ENCODE data around the gene PKD1L1.
"Not testable (repeated sequence)": the region's sequence is repeated elsewhere in the genome, so short reads cannot be mapped to it uniquely, and the experiment has no call there.

Gene PKD1L1

DNA sequence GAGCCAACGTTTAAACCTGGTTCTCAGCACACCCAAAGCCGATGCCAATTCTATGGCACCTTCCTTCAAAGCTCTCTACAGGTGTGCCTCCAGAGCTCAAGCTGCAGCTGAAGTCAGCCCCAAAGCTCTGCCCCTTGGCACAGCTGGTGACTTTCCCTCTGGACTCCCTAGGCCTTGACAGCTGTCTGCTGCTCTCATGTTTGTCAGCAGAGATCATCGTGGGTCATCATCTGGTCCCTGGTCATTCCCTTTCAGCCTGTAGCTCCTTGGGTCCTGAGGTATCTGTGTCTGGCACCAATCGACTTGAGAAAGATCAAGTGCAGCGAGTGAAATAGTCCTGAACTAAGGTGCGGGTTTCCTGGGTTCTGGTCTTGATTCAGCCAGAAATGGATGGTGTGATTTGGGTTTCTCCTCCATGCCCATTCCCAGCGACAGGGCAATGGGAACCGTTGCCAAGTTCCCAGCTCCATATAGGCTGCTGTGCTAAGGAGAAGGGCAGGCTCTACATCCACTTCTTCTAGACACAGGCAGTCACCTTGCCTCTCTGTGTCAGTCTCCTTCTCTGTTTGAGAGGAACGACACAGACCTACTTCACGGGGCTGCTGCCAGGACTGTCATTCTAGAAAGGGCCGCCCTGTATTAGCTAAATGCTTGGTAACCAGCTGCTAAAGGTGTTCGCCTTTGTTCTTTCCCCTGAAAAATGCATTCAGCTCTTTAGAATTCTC, 3.6 kb downstream of the PKD1L1 start:
- Histone ChIP-seq H3K9me3 (ENCODE audit: low read depth, low read length) (no peaks in the 10 kb centered on the region), H3K27ac (no peak overlapping the region), H3K36me3 (ENCODE audit: insufficient read depth, low read length) (no peaks in the 10 kb centered on the region), H3K4me3 (no peak overlapping the region), H3K9ac (ENCODE audit: insufficient read length) (no peak overlapping the region)
- DNase-seq (ENCODE audit: low read depth, low spot score): no peak
- no peak for TF ChIP-seq POLR2AphosphoS5 (IDR thresholded peaks at IDR 0.05; ENCODE audit: borderline replicate concordance, low read depth, low read length)
- no peak for TF ChIP-seq EZH2 (IDR thresholded peaks at IDR 0.05)
- no peak for TF ChIP-seq FOXP2 (optimal IDR thresholded peaks at IDR 0.05; ENCODE audit: control extremely low read depth, extremely low read length, insufficient read depth)

DNA sequence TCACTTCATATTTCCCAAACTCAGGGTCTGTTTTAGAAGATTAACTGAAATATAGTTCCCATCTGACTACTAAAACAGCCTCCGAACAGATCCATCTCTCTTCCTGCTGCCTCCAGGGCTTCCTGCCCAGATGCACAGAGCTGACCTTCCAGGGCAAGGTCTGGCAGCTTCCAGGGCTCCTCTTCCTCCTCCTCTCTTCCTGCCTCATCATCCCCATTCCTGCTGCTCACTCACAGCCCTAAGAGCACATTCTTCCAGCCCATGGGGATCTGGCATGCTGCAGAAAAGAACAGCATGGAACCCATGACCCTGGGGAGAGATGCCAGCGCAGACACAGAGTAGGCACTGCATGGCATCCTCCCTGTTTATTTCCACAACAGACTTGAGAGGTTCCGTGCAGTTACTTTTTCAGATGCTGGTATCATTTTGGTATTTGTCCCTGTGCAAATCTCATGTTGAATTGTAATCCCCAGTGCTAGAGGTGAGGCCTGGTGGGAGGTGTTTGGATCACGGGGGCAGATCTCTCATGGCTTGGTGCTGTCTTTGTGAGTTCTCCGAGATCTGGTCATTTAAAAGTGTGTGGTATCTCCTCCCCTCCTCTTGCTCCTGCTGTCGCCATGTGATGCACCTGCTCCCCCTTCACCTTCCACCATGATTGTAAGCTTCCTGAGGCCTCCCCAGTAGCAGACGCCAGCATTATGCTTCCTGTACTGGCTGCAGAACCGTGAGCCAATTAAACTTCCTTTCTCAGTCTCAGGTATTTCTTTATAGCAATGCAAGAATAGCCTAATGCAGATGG, 4.4 kb downstream of the PKD1L1 start:
- Histone ChIP-seq H3K9me3 (ENCODE audit: low read depth, low read length) (no peaks in the 10 kb centered on the region), H3K4me3 (no peak overlapping the region), H3K27ac (no peak overlapping the region), H3K36me3 (ENCODE audit: insufficient read depth, low read length) (no peaks in the 10 kb centered on the region), H3K9ac (ENCODE audit: insufficient read length) (no peak overlapping the region)
- TF ChIP-seq FOXP2 (optimal IDR thresholded peaks at IDR 0.05; ENCODE audit: control extremely low read depth, extremely low read length, insufficient read depth): no peak
- no peak for TF ChIP-seq POLR2AphosphoS5 (IDR thresholded peaks at IDR 0.05; ENCODE audit: borderline replicate concordance, low read depth, low read length)
- TF ChIP-seq EZH2 (IDR thresholded peaks at IDR 0.05): no peak
- DNase-seq (ENCODE audit: low read depth, low spot score): no peak

DNA sequence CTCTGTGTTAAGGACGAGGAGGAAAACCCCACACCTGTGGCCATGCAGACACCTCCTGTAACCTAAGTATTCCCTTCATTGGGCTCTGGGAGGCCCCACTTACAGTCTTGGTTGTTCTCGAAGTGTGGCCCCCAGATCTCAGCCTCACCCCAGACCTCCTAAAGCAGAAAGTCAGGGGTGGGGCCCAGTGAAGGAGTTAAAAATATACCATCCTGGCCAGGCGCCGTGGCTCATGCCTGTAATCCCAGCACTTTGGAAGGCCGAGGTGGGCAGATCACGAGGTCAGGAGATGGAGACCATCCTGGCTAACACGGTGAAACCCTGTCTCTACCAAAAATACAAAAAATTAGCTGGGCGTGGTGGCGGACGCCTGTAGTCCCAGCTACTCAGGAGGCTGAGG, 5.6 kb downstream of the PKD1L1 start:
- not testable (repeated sequence) for H3K27ac ChIP-seq; H3K9me3 ChIP-seq (ENCODE audit: low read depth, low read length); H3K36me3 ChIP-seq (ENCODE audit: insufficient read depth, low read length); H3K9ac ChIP-seq (ENCODE audit: insufficient read length); DNase-seq (ENCODE audit: low read depth, low spot score); H3K4me3 ChIP-seq

DNA sequence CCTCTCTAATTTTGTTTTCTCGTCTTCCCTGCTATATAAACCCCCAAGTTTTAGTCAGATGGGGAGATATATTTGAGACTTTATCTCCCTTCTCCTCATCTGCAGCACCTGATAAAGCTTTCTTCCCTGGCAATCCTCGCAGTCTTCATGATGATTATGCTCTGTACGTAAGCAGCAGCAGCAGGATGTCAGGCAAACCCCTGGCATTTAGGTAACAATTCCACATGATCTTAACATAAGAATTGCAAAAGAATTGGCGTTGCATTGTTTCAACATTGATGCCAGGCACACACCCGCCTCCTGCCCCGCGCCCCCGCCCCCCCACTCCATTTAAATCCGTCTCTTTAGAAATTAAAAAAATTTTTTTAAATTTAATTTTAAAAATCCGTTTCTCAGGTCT, 6.1 kb downstream of the PKD1L1 start:
- Histone ChIP-seq H3K4me3 (no peak overlapping the region), H3K36me3 (ENCODE audit: insufficient read depth, low read length) (no peaks in the 10 kb centered on the region), H3K9me3 (ENCODE audit: low read depth, low read length) (no peaks in the 10 kb centered on the region), H3K27ac (no peak overlapping the region), H3K9ac (ENCODE audit: insufficient read length) (no peak overlapping the region)
- TF ChIP-seq POLR2AphosphoS5 (IDR thresholded peaks at IDR 0.05; ENCODE audit: borderline replicate concordance, low read depth, low read length) (no peak), FOXP2 (optimal IDR thresholded peaks at IDR 0.05; ENCODE audit: control extremely low read depth, extremely low read length, insufficient read depth) (no peak), EZH2 (IDR thresholded peaks at IDR 0.05) (no peak)
- DNase-seq (ENCODE audit: low read depth, low spot score): no peak

DNA sequence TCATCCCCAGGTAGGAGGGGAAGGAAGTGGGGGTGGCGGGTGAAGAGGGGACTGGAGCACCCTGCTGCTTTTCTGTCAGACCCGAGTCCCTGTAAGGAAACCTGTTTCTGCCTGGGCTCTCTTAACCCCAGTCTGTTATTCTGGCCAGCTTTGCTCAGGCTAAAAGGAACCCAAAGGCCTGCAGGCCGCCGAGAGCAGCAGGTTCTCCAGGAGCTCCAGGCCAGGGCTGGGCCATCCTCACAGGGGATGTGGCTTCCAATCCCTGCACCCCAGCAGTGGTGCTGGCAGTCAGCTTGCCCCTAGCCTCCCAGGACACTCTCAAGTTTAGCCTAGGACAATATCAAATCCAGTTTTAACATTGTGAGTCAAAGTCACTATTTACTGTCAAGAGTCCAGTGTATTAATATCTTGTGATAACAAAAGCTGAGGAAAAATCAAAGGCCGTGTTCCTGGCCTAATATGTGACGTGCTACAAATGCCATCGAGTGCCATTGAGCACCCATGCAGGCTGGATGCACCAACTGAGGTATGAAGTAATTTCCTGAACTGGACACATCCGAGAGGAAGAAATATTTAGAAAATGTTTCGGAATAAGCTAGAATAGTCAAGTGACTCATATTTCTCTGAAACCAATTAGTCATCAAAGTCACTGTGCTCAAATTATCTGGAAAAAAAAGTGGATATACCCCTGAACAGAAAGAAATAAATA, 7.0 kb downstream of the PKD1L1 start:
- no peaks in the 10 kb centered on the region for H3K36me3 ChIP-seq (ENCODE audit: insufficient read depth, low read length)
- no peak overlapping the region for H3K4me3 ChIP-seq
- DNase-seq (ENCODE audit: low read depth, low spot score): no peak
- TF ChIP-seq FOXP2 (optimal IDR thresholded peaks at IDR 0.05; ENCODE audit: control extremely low read depth, extremely low read length, insufficient read depth) (no peak), EZH2 (IDR thresholded peaks at IDR 0.05) (no peak), POLR2AphosphoS5 (IDR thresholded peaks at IDR 0.05; ENCODE audit: borderline replicate concordance, low read depth, low read length) (no peak)
- H3K27ac ChIP-seq: no peak overlapping the region
- no peaks in the 10 kb centered on the region for H3K9me3 ChIP-seq (ENCODE audit: low read depth, low read length)
- no peak overlapping the region for H3K9ac ChIP-seq (ENCODE audit: insufficient read length)

DNA sequence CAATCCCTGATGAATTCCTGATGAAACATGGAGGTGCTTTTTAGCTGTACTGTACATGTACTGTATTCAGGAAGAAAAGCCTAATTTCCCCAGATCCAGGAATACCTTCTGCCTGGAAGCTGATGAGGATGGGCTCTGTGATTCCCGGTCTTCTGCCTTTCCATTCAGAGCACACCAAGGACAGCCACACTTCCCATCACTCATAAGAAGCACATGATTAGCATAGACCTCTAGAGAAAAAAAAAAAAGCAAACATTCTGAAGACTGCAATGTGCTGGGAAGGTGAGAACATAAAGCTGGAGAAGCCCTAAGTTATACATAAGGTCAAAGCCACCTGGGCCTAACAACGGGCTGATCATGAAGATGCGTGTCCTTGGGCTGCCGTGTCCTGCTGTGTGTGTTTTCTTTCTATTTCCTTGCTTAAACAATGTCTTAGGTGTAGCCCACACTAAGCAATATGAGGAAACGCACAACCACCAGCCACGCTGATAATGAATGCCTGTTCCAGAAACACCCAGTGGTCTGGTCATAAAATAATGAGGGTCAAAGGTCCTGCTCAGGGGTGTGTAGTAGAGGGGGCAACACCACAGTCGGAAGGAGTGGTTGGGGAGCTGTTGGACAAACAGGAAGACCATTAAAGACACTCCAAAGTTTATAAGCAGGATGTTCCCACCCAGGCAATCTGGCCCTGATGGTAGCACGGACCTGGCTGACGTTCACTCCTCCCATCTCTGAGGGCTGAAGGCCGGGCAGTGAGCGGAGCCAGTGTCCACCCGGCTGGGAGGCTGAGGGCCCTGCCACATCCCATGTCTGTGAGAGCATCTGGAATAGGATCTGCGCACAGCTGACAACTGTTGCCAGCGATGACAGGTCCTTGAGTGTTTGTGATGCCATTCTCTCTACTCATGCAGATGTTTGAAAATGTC, 7.9 kb downstream of the PKD1L1 start:
- no peak for TF ChIP-seq FOXP2 (optimal IDR thresholded peaks at IDR 0.05; ENCODE audit: control extremely low read depth, extremely low read length, insufficient read depth)
- no peak for TF ChIP-seq POLR2AphosphoS5 (IDR thresholded peaks at IDR 0.05; ENCODE audit: borderline replicate concordance, low read depth, low read length)
- no peak for TF ChIP-seq EZH2 (IDR thresholded peaks at IDR 0.05)
- Histone ChIP-seq H3K9ac (ENCODE audit: insufficient read length) (no peak overlapping the region), H3K9me3 (ENCODE audit: low read depth, low read length) (no peaks in the 10 kb centered on the region), H3K4me3 (no peak overlapping the region), H3K27ac (no peak overlapping the region), H3K36me3 (ENCODE audit: insufficient read depth, low read length) (no peaks in the 10 kb centered on the region)
- DNase-seq (ENCODE audit: low read depth, low spot score): no peak

DNA sequence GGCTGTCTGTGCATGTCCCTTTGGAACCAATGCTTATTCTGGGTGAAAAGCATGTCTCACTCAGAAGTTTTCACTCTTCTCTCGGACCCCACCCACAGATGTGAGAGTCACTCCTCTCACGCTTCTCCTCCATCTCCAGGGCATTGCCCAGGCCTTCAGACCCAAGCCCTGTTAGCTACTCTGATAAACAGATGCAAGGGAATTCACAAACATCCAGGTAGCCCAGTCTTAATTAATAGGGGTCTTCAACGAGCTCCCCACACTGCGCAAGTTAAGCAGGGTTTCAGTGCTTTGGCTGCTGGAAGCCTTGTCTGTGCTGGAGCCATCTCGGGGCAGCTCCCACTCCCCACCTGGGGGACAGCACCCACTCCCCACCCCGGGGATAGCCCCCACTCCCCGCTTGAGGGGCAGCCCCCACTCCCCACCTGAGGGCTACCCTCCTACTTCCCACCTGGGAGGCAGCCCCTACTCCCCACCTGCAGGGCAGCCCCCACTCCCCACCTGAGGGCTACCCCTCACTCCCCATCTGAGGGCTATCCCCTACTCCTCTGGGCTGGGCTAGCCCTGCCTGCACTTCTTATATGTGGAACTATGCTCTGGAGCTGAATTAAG, 8.7 kb downstream of the PKD1L1 start:
- Histone ChIP-seq H3K4me3 (no peak overlapping the region), H3K9me3 (ENCODE audit: low read depth, low read length) (no peaks in the 10 kb centered on the region)
- DNase-seq (ENCODE audit: low read depth, low spot score): no peak

More for the DNA sequence above, 8.7 kb downstream of the PKD1L1 start:
- no peak overlapping the region for H3K27ac ChIP-seq
- no peak for TF ChIP-seq POLR2AphosphoS5 (IDR thresholded peaks at IDR 0.05; ENCODE audit: borderline replicate concordance, low read depth, low read length)
- no peak for TF ChIP-seq EZH2 (IDR thresholded peaks at IDR 0.05)
- no peak for TF ChIP-seq FOXP2 (optimal IDR thresholded peaks at IDR 0.05; ENCODE audit: control extremely low read depth, extremely low read length, insufficient read depth)
- no peaks in the 10 kb centered on the region for H3K36me3 ChIP-seq (ENCODE audit: insufficient read depth, low read length)
- no peak overlapping the region for H3K9ac ChIP-seq (ENCODE audit: insufficient read length)
